ENCODE results near the gene TLR10.

The TLR10 gene

GRCh38 chr4:38822748-38823303 is 40.0 kb upstream of the TLR10 start:
- no peak for DNase-seq
- peaks cover 16% of the 10 kb centered on the region for H3K9me3 Mint-ChIP-seq
- TF ChIP-seq CTCF (IDR thresholded peaks at IDR 0.05), result no peak
- H3K27ac Mint-ChIP-seq, result no peak overlapping the region
- no peaks in the 10 kb centered on the region for H3K4me1 Mint-ChIP-seq
- no peak overlapping the region for H3K4me3 Mint-ChIP-seq
- H3K27me3 Mint-ChIP-seq (ENCODE audit: low read depth, poor library complexity), result peaks cover 14% of the 10 kb centered on the region
- H3K36me3 Mint-ChIP-seq (ENCODE audit: low read depth), result no peaks in the 10 kb centered on the region

GRCh38 chr4:38821739-38822138 is 38.9 kb upstream of the TLR10 start:
- H3K36me3 Mint-ChIP-seq (ENCODE audit: low read depth), result no peaks in the 10 kb centered on the region
- no peak for DNase-seq
- H3K27ac Mint-ChIP-seq, result no peak overlapping the region
- peaks cover 14% of the 10 kb centered on the region for H3K27me3 Mint-ChIP-seq (ENCODE audit: low read depth, poor library complexity)
- no peak for TF ChIP-seq CTCF (IDR thresholded peaks at IDR 0.05)
- H3K4me3 Mint-ChIP-seq, result no peak overlapping the region
- H3K4me1 Mint-ChIP-seq, result no peaks in the 10 kb centered on the region
- peaks cover 16% of the 10 kb centered on the region for H3K9me3 Mint-ChIP-seq

- no peak for DNase-seq
- peaks cover 14% of the 10 kb centered on the region for H3K27me3 Mint-ChIP-seq (ENCODE audit: low read depth, poor library complexity)
- H3K27ac Mint-ChIP-seq, result no peak overlapping the region
- peaks cover 20% of the 10 kb centered on the region for H3K9me3 Mint-ChIP-seq
- H3K4me1 Mint-ChIP-seq, result no peaks in the 10 kb centered on the region
- no peak for TF ChIP-seq CTCF (IDR thresholded peaks at IDR 0.05)
- no peak overlapping the region for H3K4me3 Mint-ChIP-seq
- no peaks in the 10 kb centered on the region for H3K36me3 Mint-ChIP-seq (ENCODE audit: low read depth)
These were observed 37.7 kb upstream of the TLR10 start for GRCh38 chr4:38820329-38821061.

GRCh38 chr4:38819569-38819968 is 36.8 kb upstream of the TLR10 start:
- DNase-seq, result no peak
- Mint-ChIP-seq H3K27me3 (ENCODE audit: low read depth, poor library complexity) (peaks cover 14% of the 10 kb centered on the region), H3K9me3 (peaks cover 25% of the 10 kb centered on the region), H3K27ac (no peak overlapping the region), H3K4me1 (no peaks in the 10 kb centered on the region), H3K36me3 (ENCODE audit: low read depth) (no peaks in the 10 kb centered on the region), H3K4me3 (no peak overlapping the region)
- TF ChIP-seq CTCF (IDR thresholded peaks at IDR 0.05), result no peak

- Mint-ChIP-seq H3K9me3 (peaks cover 24% of the 10 kb centered on the region), H3K4me1 (no peaks in the 10 kb centered on the region), H3K4me3 (no peak overlapping the region), H3K27ac (no peak overlapping the region), H3K36me3 (ENCODE audit: low read depth) (no peaks in the 10 kb centered on the region), H3K27me3 (ENCODE audit: low read depth, poor library complexity) (peaks cover 11% of the 10 kb centered on the region)
- TF ChIP-seq CTCF (IDR thresholded peaks at IDR 0.05), result no peak
- no peak for DNase-seq
These were observed 35.7 kb upstream of the TLR10 start for GRCh38 chr4:38818441-38818976.

Data from nephron progenitor cell (in vitro differentiated cells).